Astrocyte (in vitro differentiated cells and primary cell): ENCODE data around the gene FAM151A. TPM values are rescaled to one million over a fixed set of nuclear protein-coding genes. Genes with fewer than 3 reads are reported as not detected.

Source experiments
- DNase-seq: peaks from one replicate; pipeline ENCODE4 v3.0.0-alpha.2; 2010; ENCODE audit warnings: low read depth
- FAIRE-seq: peaks from 2 replicates; lab custom pipeline; 2011; peaks lifted over from hg19 to GRCh38; lab: Jason Lieb, UNC
- H2AFZ ChIP-seq: 2 replicates; pipeline ENCODE4 v1.6.0; 2012; ENCODE audit warnings: low read depth, low read length, inconsistent platforms
- H3K27ac ChIP-seq: 2 replicates; pipeline ENCODE4 v1.5.1; 2011; ENCODE audit warnings: low read depth, low read length, inconsistent platforms
- H3K27me3 ChIP-seq: 2 replicates; pipeline ENCODE4 v1.6.0; 2011; ENCODE audit warnings: low read length, inconsistent platforms; ENCODE audit not compliant: insufficient read depth
- H3K36me3 ChIP-seq: 2 replicates; pipeline ENCODE4 v1.5.1; 2011; ENCODE audit warnings: low read length, inconsistent platforms; ENCODE audit not compliant: insufficient read depth
- H3K4me1 ChIP-seq: 2 replicates; pipeline ENCODE4 v1.5.1; 2011; ENCODE audit warnings: low read length, inconsistent platforms; ENCODE audit not compliant: insufficient read depth
- H3K4me2 ChIP-seq: 2 replicates; pipeline ENCODE4 v1.6.0; 2012; ENCODE audit warnings: low read length, inconsistent platforms
- H3K4me3 ChIP-seq: 2 replicates; pipeline ENCODE4 v1.5.1; 2011; ENCODE audit warnings: low read depth, mild to moderate bottlenecking, low read length, inconsistent platforms; ENCODE audit not compliant: insufficient read depth
- H3K79me2 ChIP-seq: 2 replicates; pipeline ENCODE4 v1.6.0; 2012; ENCODE audit warnings: mild to moderate bottlenecking, low read length, inconsistent platforms; ENCODE audit not compliant: insufficient read depth
- H3K9ac ChIP-seq: 2 replicates; pipeline ENCODE4 v1.6.0; 2012; ENCODE audit warnings: mild to moderate bottlenecking, low read length, inconsistent platforms
- H3K9me3 ChIP-seq: 2 replicates; pipeline ENCODE4 v1.5.1; 2012; ENCODE audit warnings: low read depth, mild to moderate bottlenecking, low read length, inconsistent platforms; ENCODE audit not compliant: insufficient read depth
- H4K20me1 ChIP-seq: 2 replicates; pipeline ENCODE4 v1.6.0; 2012; ENCODE audit warnings: low read length, inconsistent platforms; ENCODE audit not compliant: insufficient read depth
- H3K27ac Mint-ChIP-seq: one replicate; pipeline ENCODE4 v1.8.0; 2021; ENCODE audit warnings: mild to moderate bottlenecking, mixed read lengths; ENCODE audit not compliant: unreplicated experiment
- H3K27me3 Mint-ChIP-seq: one replicate; pipeline ENCODE4 v1.8.0; 2021; ENCODE audit warnings: low read depth, mixed read lengths; ENCODE audit not compliant: unreplicated experiment
- H3K36me3 Mint-ChIP-seq: one replicate; pipeline ENCODE4 v1.8.0; 2021; ENCODE audit warnings: low read depth, mixed read lengths; ENCODE audit not compliant: unreplicated experiment
- H3K4me1 Mint-ChIP-seq: one replicate; pipeline ENCODE4 v1.8.0; 2021; ENCODE audit warnings: low read depth, mixed read lengths; ENCODE audit not compliant: unreplicated experiment
- H3K4me3 Mint-ChIP-seq: one replicate; pipeline ENCODE4 v1.8.0; 2021; ENCODE audit warnings: mild to moderate bottlenecking, moderate library complexity, mixed read lengths; ENCODE audit not compliant: unreplicated experiment
- H3K9me3 Mint-ChIP-seq: one replicate; pipeline ENCODE4 v1.8.0; 2021; ENCODE audit warnings: mild to moderate bottlenecking, mixed read lengths; ENCODE audit not compliant: unreplicated experiment
- EZH2 ChIP-seq: IDR thresholded peaks from 2 replicates; pipeline ENCODE4 v1.6.1; 2012; ENCODE audit warnings: mild to moderate bottlenecking, low read length, inconsistent platforms; ENCODE audit not compliant: insufficient read depth
- total RNA-seq: library from RNA; stranded (reverse); gene quantifications from 2 replicates; pipeline ENCODE4 v1.2.1, GENCODE V29; 2021
- TF ChIP-seq, protein P1 (sequence below): IDR thresholded peaks from 2 replicates; pipeline ENCODE4 v1.5.1; 2011; ENCODE audit warnings: low read depth, mild to moderate bottlenecking, inconsistent platforms, low read length, moderate library complexity; ENCODE audit not compliant: insufficient read depth

The FAM151A gene
- total RNA-seq, 1 donor from 2014 or later = not detected

GRCh38 chr1:54571803-54572541, 51.4 kb downstream of the FAM151A start:
- H3K9ac ChIP-seq = no peak overlapping the region
- no peak for FAIRE-seq
- H4K20me1 ChIP-seq = no peaks in the 10 kb centered on the region
- Mint-ChIP-seq H3K9me3 (no peaks in the 10 kb centered on the region), H3K36me3 (no peaks in the 10 kb centered on the region), H3K4me1 (peaks cover 19% of the 10 kb centered on the region), H3K27me3 (peaks cover 7% of the 10 kb centered on the region), H3K4me3 (peak overlapping the region; percentile 64), H3K27ac (peak overlapping the region; percentile 69)
- H3K27ac ChIP-seq = no peak overlapping the region
- no peak overlapping the region for H2AFZ ChIP-seq
- no peaks in the 10 kb centered on the region for H3K36me3 ChIP-seq
- H3K4me3 ChIP-seq = no peak overlapping the region
- no peak overlapping the region for H3K4me2 ChIP-seq
- no peaks in the 10 kb centered on the region for H3K27me3 ChIP-seq
- H3K4me1 ChIP-seq = peaks cover 8% of the 10 kb centered on the region
- TF ChIP-seq, protein P1, sequence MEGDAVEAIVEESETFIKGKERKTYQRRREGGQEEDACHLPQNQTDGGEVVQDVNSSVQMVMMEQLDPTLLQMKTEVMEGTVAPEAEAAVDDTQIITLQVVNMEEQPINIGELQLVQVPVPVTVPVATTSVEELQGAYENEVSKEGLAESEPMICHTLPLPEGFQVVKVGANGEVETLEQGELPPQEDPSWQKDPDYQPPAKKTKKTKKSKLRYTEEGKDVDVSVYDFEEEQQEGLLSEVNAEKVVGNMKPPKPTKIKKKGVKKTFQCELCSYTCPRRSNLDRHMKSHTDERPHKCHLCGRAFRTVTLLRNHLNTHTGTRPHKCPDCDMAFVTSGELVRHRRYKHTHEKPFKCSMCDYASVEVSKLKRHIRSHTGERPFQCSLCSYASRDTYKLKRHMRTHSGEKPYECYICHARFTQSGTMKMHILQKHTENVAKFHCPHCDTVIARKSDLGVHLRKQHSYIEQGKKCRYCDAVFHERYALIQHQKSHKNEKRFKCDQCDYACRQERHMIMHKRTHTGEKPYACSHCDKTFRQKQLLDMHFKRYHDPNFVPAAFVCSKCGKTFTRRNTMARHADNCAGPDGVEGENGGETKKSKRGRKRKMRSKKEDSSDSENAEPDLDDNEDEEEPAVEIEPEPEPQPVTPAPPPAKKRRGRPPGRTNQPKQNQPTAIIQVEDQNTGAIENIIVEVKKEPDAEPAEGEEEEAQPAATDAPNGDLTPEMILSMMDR = no peak
- no peak for TF ChIP-seq EZH2
- H3K79me2 ChIP-seq = no peaks in the 10 kb centered on the region
- no peaks in the 10 kb centered on the region for H3K9me3 ChIP-seq
- no peak for DNase-seq

GRCh38 chr1:54571326-54571725, 52.0 kb downstream of the FAM151A start:
- Histone ChIP-seq H4K20me1 (no peaks in the 10 kb centered on the region), H3K27ac (no peak overlapping the region), H3K27me3 (no peaks in the 10 kb centered on the region), H3K4me1 (peaks cover 8% of the 10 kb centered on the region), H2AFZ (peak overlapping the region; percentile 5), H3K9ac (no peak overlapping the region), H3K36me3 (no peaks in the 10 kb centered on the region), H3K4me2 (no peak overlapping the region), H3K4me3 (no peak overlapping the region), H3K9me3 (no peaks in the 10 kb centered on the region), H3K79me2 (no peaks in the 10 kb centered on the region)
- DNase-seq (no peak), FAIRE-seq (no peak)
- Mint-ChIP-seq H3K36me3 (no peaks in the 10 kb centered on the region), H3K27me3 (peaks cover 7% of the 10 kb centered on the region), H3K9me3 (no peaks in the 10 kb centered on the region), H3K4me3 (no peak overlapping the region), H3K27ac (peak overlapping the region; percentile 53), H3K4me1 (peaks cover 19% of the 10 kb centered on the region)
- TF ChIP-seq, protein P1 = no peak
- no peak for TF ChIP-seq EZH2

GRCh38 chr1:54570161-54570560, 53.2 kb downstream of the FAM151A start:
- Histone ChIP-seq H3K9ac (no peak overlapping the region), H3K27ac (no peak overlapping the region), H3K27me3 (no peaks in the 10 kb centered on the region), H3K4me2 (no peak overlapping the region), H3K4me1 (peaks cover 8% of the 10 kb centered on the region), H4K20me1 (no peaks in the 10 kb centered on the region), H3K9me3 (no peaks in the 10 kb centered on the region), H3K36me3 (no peaks in the 10 kb centered on the region), H2AFZ (no peak overlapping the region), H3K4me3 (no peak overlapping the region), H3K79me2 (no peaks in the 10 kb centered on the region)
- Mint-ChIP-seq H3K4me3 (no peak overlapping the region), H3K4me1 (peaks cover 19% of the 10 kb centered on the region), H3K9me3 (no peaks in the 10 kb centered on the region), H3K27me3 (peaks cover 7% of the 10 kb centered on the region), H3K36me3 (no peaks in the 10 kb centered on the region), H3K27ac (no peak overlapping the region)
- FAIRE-seq (no peak), DNase-seq (no peak)
- no peak for TF ChIP-seq EZH2
- TF ChIP-seq, protein P1 = no peak
